Lower lobe of right lung (tissue), 2 donors: Measurements from ENCODE around the gene SLC47A2. TPM values are rescaled to one million over a fixed set of nuclear protein-coding genes. Genes with fewer than 3 reads are reported as not detected.
A peak's percentile ranks its signal among the peaks of the same experiment; 100 is the strongest.

Source experiments
- ATAC-seq, 2 donors: fragments of 200-7000 bp; cut with Tn5 transposase; one replicate each; pipeline ENCODE4 v1.9.1; 2020 to 2022; ENCODE audit warnings: mild to moderate bottlenecking in 2 of 2, moderate library complexity in 2 of 2
- DNase-seq: peaks from one replicate; pipeline ENCODE4 v3.0.0-alpha.2; 2020
- H3K27ac ChIP-seq: fragments of 200-600 bp; one replicate; pipeline ENCODE4 v1.8.0; 2022
- H3K27me3 ChIP-seq: fragments of 200-600 bp; one replicate; pipeline ENCODE4 v1.8.0; 2022; ENCODE audit warnings: low read depth
- H3K36me3 ChIP-seq: fragments of 200-600 bp; one replicate; pipeline ENCODE4 v1.8.0; 2022; ENCODE audit warnings: mild to moderate bottlenecking
- H3K4me1 ChIP-seq: fragments of 200-600 bp; one replicate; pipeline ENCODE4 v1.8.0; 2022
- H3K4me3 ChIP-seq: fragments of 200-600 bp; one replicate; pipeline ENCODE4 v1.8.0; 2022; ENCODE audit warnings: mild to moderate bottlenecking
- H3K9me3 ChIP-seq: fragments of 200-600 bp; one replicate; pipeline ENCODE4 v1.8.0; 2022
- CTCF ChIP-seq: fragments of 200-600 bp; IDR thresholded peaks from one replicate; pipeline ENCODE4 v1.8.0; 2022; ENCODE audit warnings: antibody characterized with exemption, mild to moderate bottlenecking
- intact Hi-C: fragments of 100-400 bp; cut with DNase I; formaldehyde crosslinking; loops from one replicate; pipeline ENCODE4 v1.11.0; 2022
- total RNA-seq: library from RNA; stranded (reverse); fragmentation: NEBNext Ultra II Directional; extraction: Animal tissue kit (Norgen Biotek cat#: 25700); gene quantifications from one replicate; pipeline ENCODE4 v1.2.1, GENCODE V29; 2021
- donor health status: DM: no; HTN: yes; CAD: no; lungs with severe emphysema.

SLC47A2 gene
- total RNA-seq, 1 donor from 2014 or later: not detected

- no peak for TF ChIP-seq CTCF
- intact Hi-C loops: no loop called here
- no peaks in the 10 kb centered on the region for H3K27me3 ChIP-seq
- DNase-seq: no peak
- no peak overlapping the region for H3K4me3 ChIP-seq
- H3K36me3 ChIP-seq: no peaks in the 10 kb centered on the region
- no peak overlapping the region for H3K27ac ChIP-seq
- peak in 1 of 2 donors; percentile 15 for ATAC-seq
- no peaks in the 10 kb centered on the region for H3K9me3 ChIP-seq
- H3K4me1 ChIP-seq: peaks cover 10% of the 10 kb centered on the region
These were observed 2.4 kb upstream of the SLC47A2 start for GRCh38 chr17:19718613-19719354.

- no peak overlapping the region for H3K4me3 ChIP-seq
- no peak overlapping the region for H3K27ac ChIP-seq
- no peaks in the 10 kb centered on the region for H3K27me3 ChIP-seq
- intact Hi-C loops: no loop called here
- peaks cover 10% of the 10 kb centered on the region for H3K4me1 ChIP-seq
- TF ChIP-seq CTCF: no peak
- ATAC-seq: no peak
- no peaks in the 10 kb centered on the region for H3K36me3 ChIP-seq
- no peak for DNase-seq
- H3K9me3 ChIP-seq: no peaks in the 10 kb centered on the region
These were observed 1.7 kb upstream of the SLC47A2 start for GRCh38 chr17:19718041-19718612.

GRCh38 chr17:19717411-19717908 lies 1.1 kb upstream of the SLC47A2 start:
- Histone ChIP-seq H3K9me3 (no peaks in the 10 kb centered on the region), H3K36me3 (no peaks in the 10 kb centered on the region), H3K27me3 (no peaks in the 10 kb centered on the region), H3K4me1 (peaks cover 10% of the 10 kb centered on the region), H3K4me3 (no peak overlapping the region), H3K27ac (no peak overlapping the region)
- intact Hi-C loops: no loop called here
- ATAC-seq: no peak
- TF ChIP-seq CTCF: no peak
- no peak for DNase-seq

- no peak for DNase-seq
- H3K4me1 ChIP-seq: peaks cover 10% of the 10 kb centered on the region
- H3K4me3 ChIP-seq: no peak overlapping the region
- no peaks in the 10 kb centered on the region for H3K9me3 ChIP-seq
- no peaks in the 10 kb centered on the region for H3K36me3 ChIP-seq
- no peak for ATAC-seq
- H3K27me3 ChIP-seq: no peaks in the 10 kb centered on the region
- TF ChIP-seq CTCF: no peak
- intact Hi-C loops: no loop called here
- no peak overlapping the region for H3K27ac ChIP-seq
These were observed 612 bp upstream of the SLC47A2 start for GRCh38 chr17:19717031-19717360.

GRCh38 chr17:19714542-19715411 lies 1.6 kb downstream of the SLC47A2 start:
- no peak overlapping the region for H3K27ac ChIP-seq
- no peaks in the 10 kb centered on the region for H3K27me3 ChIP-seq
- no peaks in the 10 kb centered on the region for H3K9me3 ChIP-seq
- no peaks in the 10 kb centered on the region for H3K4me1 ChIP-seq
- H3K4me3 ChIP-seq: no peak overlapping the region
- no peak for ATAC-seq
- DNase-seq: no peak
- no peaks in the 10 kb centered on the region for H3K36me3 ChIP-seq
- TF ChIP-seq CTCF: no peak
- intact Hi-C loops: no loop called here
